Skeletal muscle satellite cell (primary cell): ENCODE results near the gene ADAP1.

ENCODE experiments used
- H3K27me3 ChIP-seq: 2 replicates; pipeline ENCODE4 v1.7.0; 2013; ENCODE audit warnings: low read length; ENCODE audit not compliant: control insufficient read depth, insufficient read depth
- H3K36me3 ChIP-seq: 2 replicates; pipeline ENCODE4 v1.7.0; 2013; ENCODE audit warnings: mild to moderate bottlenecking, control low read depth, low read length; ENCODE audit not compliant: insufficient read depth
- H3K4me1 ChIP-seq: 2 replicates; pipeline ENCODE4 v1.7.0; 2013; ENCODE audit warnings: low read length; ENCODE audit not compliant: control insufficient read depth, insufficient read depth
- H3K4me2 ChIP-seq: 2 replicates; pipeline ENCODE4 v1.7.0; 2013; ENCODE audit warnings: mild to moderate bottlenecking, low read length
- H3K4me3 ChIP-seq: 2 replicates; pipeline ENCODE4 v1.7.0; 2013; ENCODE audit warnings: low read length
- H3K9ac ChIP-seq: 2 replicates; pipeline ENCODE4 v1.7.0; 2013; ENCODE audit warnings: mild to moderate bottlenecking, low read depth, low read length, moderate library complexity
- H3K9me3 ChIP-seq: replicated peaks from 2 replicates; pipeline ENCODE4 v1.7.0; 2013; ENCODE audit warnings: mild to moderate bottlenecking, control low read depth, low read length

ADAP1 gene

GRCh38 chr7:901041-901387 lies 53.5 kb downstream of the ADAP1 start:
- no peaks in the 10 kb centered on the region for H3K9me3 ChIP-seq
- H3K36me3 ChIP-seq: peaks cover 10% of the 10 kb centered on the region
- peaks cover 21% of the 10 kb centered on the region for H3K4me1 ChIP-seq
- H3K9ac ChIP-seq: no peak overlapping the region
- no peak overlapping the region for H3K4me3 ChIP-seq
- no peak overlapping the region for H3K4me2 ChIP-seq
- peaks cover 19% of the 10 kb centered on the region for H3K27me3 ChIP-seq

GRCh38 chr7:900331-901040 lies 54.0 kb downstream of the ADAP1 start:
- Histone ChIP-seq H3K4me2 (no peak overlapping the region), H3K9ac (no peak overlapping the region), H3K4me1 (peaks cover 21% of the 10 kb centered on the region), H3K36me3 (peaks cover 16% of the 10 kb centered on the region), H3K27me3 (peaks cover 19% of the 10 kb centered on the region), H3K4me3 (no peak overlapping the region), H3K9me3 (no peaks in the 10 kb centered on the region)

GRCh38 chr7:899806-900205 lies 54.7 kb downstream of the ADAP1 start:
- peaks cover 13% of the 10 kb centered on the region for H3K27me3 ChIP-seq
- H3K4me2 ChIP-seq: no peak overlapping the region
- no peak overlapping the region for H3K4me3 ChIP-seq
- H3K9me3 ChIP-seq: no peaks in the 10 kb centered on the region
- H3K4me1 ChIP-seq: peaks cover 17% of the 10 kb centered on the region
- H3K36me3 ChIP-seq: peaks cover 21% of the 10 kb centered on the region
- H3K9ac ChIP-seq: no peak overlapping the region

- H3K36me3 ChIP-seq: peaks cover 29% of the 10 kb centered on the region
- no peak overlapping the region for H3K4me2 ChIP-seq
- no peak overlapping the region for H3K9ac ChIP-seq
These were observed 55.4 kb downstream of the ADAP1 start for GRCh38 chr7:898855-899681.

GRCh38 chr7:898460-898854 lies 56.0 kb downstream of the ADAP1 start:
- peaks cover 33% of the 10 kb centered on the region for H3K36me3 ChIP-seq
- no peak overlapping the region for H3K9ac ChIP-seq
- H3K4me3 ChIP-seq: no peak overlapping the region
- no peaks in the 10 kb centered on the region for H3K27me3 ChIP-seq
- H3K9me3 ChIP-seq: no peaks in the 10 kb centered on the region
- H3K4me1 ChIP-seq: peaks cover 4% of the 10 kb centered on the region
- no peak overlapping the region for H3K4me2 ChIP-seq

More at GRCh38 chr7:898855-899681, 55.4 kb downstream of the ADAP1 start:
- Histone ChIP-seq H3K4me3 (no peak overlapping the region), H3K4me1 (peaks cover 10% of the 10 kb centered on the region), H3K27me3 (peaks cover 6% of the 10 kb centered on the region), H3K9me3 (no peaks in the 10 kb centered on the region)

- no peak overlapping the region for H3K4me3 ChIP-seq
- H3K36me3 ChIP-seq: peaks cover 36% of the 10 kb centered on the region
- H3K9me3 ChIP-seq: no peaks in the 10 kb centered on the region
- H3K4me2 ChIP-seq: no peak overlapping the region
- no peak overlapping the region for H3K9ac ChIP-seq
- no peaks in the 10 kb centered on the region for H3K27me3 ChIP-seq
- peaks cover 4% of the 10 kb centered on the region for H3K4me1 ChIP-seq
These were observed 56.6 kb downstream of the ADAP1 start for GRCh38 chr7:897771-898376.

- no peak overlapping the region for H3K9ac ChIP-seq
- H3K4me2 ChIP-seq: no peak overlapping the region
- no peak overlapping the region for H3K4me3 ChIP-seq
- no peaks in the 10 kb centered on the region for H3K9me3 ChIP-seq
- no peaks in the 10 kb centered on the region for H3K27me3 ChIP-seq
- H3K4me1 ChIP-seq: peaks cover 4% of the 10 kb centered on the region
- H3K36me3 ChIP-seq: peaks cover 44% of the 10 kb centered on the region
These were observed 57.4 kb downstream of the ADAP1 start for GRCh38 chr7:897086-897485.

- Histone ChIP-seq H3K27me3 (no peaks in the 10 kb centered on the region), H3K4me2 (no peak overlapping the region), H3K36me3 (peaks cover 49% of the 10 kb centered on the region), H3K9me3 (no peaks in the 10 kb centered on the region), H3K9ac (no peak overlapping the region), H3K4me1 (peaks cover 4% of the 10 kb centered on the region), H3K4me3 (no peak overlapping the region)
These were observed 58.0 kb downstream of the ADAP1 start for GRCh38 chr7:896346-897075.

GRCh38 chr7:895451-896052 lies 58.9 kb downstream of the ADAP1 start:
- H3K4me3 ChIP-seq: no peak overlapping the region
- peaks cover 49% of the 10 kb centered on the region for H3K36me3 ChIP-seq
- H3K4me2 ChIP-seq: no peak overlapping the region
- H3K4me1 ChIP-seq: no peaks in the 10 kb centered on the region
- H3K9ac ChIP-seq: no peak overlapping the region
- H3K9me3 ChIP-seq: no peaks in the 10 kb centered on the region
- H3K27me3 ChIP-seq: no peaks in the 10 kb centered on the region

- Histone ChIP-seq H3K27me3 (no peaks in the 10 kb centered on the region), H3K4me2 (no peak overlapping the region), H3K9ac (no peak overlapping the region), H3K4me1 (no peaks in the 10 kb centered on the region), H3K9me3 (no peaks in the 10 kb centered on the region), H3K36me3 (peaks cover 49% of the 10 kb centered on the region), H3K4me3 (no peak overlapping the region)
These were observed 59.5 kb downstream of the ADAP1 start for GRCh38 chr7:894927-895450.
